ENCODE data around the gene PTPRK.
A peak's percentile ranks its signal among the peaks of the same experiment; 100 is the strongest.

GRCh38 chr6:128350416-128351254, 169.8 kb downstream of the PTPRK start:
- TF ChIP-seq POLR2AphosphoS5 (IDR thresholded peaks at IDR 0.05; ENCODE audit: low read depth, low read length) (no peak), JUND (IDR thresholded peaks at IDR 0.05) (peak; percentile 19; the same call in 1 of the 2 replicates), ZFX (IDR thresholded peaks at IDR 0.05) (no peak), SP1 (IDR thresholded peaks at IDR 0.05; ENCODE audit: low read depth) (peak; percentile 15; the same call in 1 of the 2 replicates), POLR2A (IDR thresholded peaks at IDR 0.05; ENCODE audit: borderline replicate concordance, extremely low read depth, insufficient read depth, insufficient read length) (no peak), EZH2 (IDR thresholded peaks at IDR 0.05) (no peak), RAD21 (IDR thresholded peaks at IDR 0.05; ENCODE audit: low read depth) (no peak), SIN3A (IDR thresholded peaks at IDR 0.05; ENCODE audit: low read depth) (no peak), TCF7L2 (IDR thresholded peaks at IDR 0.05; ENCODE audit: borderline replicate concordance, extremely low read depth, insufficient read depth, insufficient read length) (no peak), EZH2phosphoT487 (IDR thresholded peaks at IDR 0.05; ENCODE audit: borderline replicate concordance) (no peak), REST (IDR thresholded peaks at IDR 0.05; ENCODE audit: low read depth) (no peak)
- TF ChIP-seq, protein P1, sequence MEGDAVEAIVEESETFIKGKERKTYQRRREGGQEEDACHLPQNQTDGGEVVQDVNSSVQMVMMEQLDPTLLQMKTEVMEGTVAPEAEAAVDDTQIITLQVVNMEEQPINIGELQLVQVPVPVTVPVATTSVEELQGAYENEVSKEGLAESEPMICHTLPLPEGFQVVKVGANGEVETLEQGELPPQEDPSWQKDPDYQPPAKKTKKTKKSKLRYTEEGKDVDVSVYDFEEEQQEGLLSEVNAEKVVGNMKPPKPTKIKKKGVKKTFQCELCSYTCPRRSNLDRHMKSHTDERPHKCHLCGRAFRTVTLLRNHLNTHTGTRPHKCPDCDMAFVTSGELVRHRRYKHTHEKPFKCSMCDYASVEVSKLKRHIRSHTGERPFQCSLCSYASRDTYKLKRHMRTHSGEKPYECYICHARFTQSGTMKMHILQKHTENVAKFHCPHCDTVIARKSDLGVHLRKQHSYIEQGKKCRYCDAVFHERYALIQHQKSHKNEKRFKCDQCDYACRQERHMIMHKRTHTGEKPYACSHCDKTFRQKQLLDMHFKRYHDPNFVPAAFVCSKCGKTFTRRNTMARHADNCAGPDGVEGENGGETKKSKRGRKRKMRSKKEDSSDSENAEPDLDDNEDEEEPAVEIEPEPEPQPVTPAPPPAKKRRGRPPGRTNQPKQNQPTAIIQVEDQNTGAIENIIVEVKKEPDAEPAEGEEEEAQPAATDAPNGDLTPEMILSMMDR (IDR thresholded peaks at IDR 0.05 in 2 of 3, conservative IDR thresholded peaks at IDR 0.05 in 1 of 3; ENCODE audit: borderline replicate concordance in 1 of 3, insufficient read depth in 1 of 3, low read depth in 2 of 3, low read length in 2 of 3), result no peak
